GM19025 (cell line): ENCODE data around the gene SGF29.
"Not testable (repeated sequence)": the region's sequence is repeated elsewhere in the genome, so short reads cannot be mapped to it uniquely, and the experiment has no call there.

Source experiments
- ATAC-seq: cut with Tn5 transposase; IDR thresholded peaks from one replicate; pipeline ENCODE4 v1.9.1; 2021; ENCODE audit warnings: mild to moderate bottlenecking, low read depth, moderate library complexity; ENCODE audit not compliant: unreplicated experiment

Gene SGF29

GRCh38 chr16:28562199-28562598, 8.5 kb downstream of the SGF29 start:
- ATAC-seq, result no peak

GRCh38 chr16:28563218-28563617, 9.5 kb downstream of the SGF29 start:
- ATAC-seq, result no peak

- not testable (repeated sequence) for ATAC-seq
Measured at GRCh38 chr16:28566233-28566925, 12.7 kb downstream of the SGF29 start.

- no peak for ATAC-seq
Measured at GRCh38 chr16:28567292-28567691, 13.6 kb downstream of the SGF29 start.

- ATAC-seq, result no peak
Measured at GRCh38 chr16:28569021-28569420, 15.3 kb downstream of the SGF29 start.

- no peak for ATAC-seq
Measured at GRCh38 chr16:28569968-28570752, 16.4 kb downstream of the SGF29 start.

GRCh38 chr16:28572696-28573510, 19.2 kb downstream of the SGF29 start:
- ATAC-seq, result no peak

- no peak for ATAC-seq
Measured at GRCh38 chr16:28573738-28574718, 20.3 kb downstream of the SGF29 start.

- no peak for ATAC-seq
Measured at GRCh38 chr16:28574925-28575324, 21.2 kb downstream of the SGF29 start.

- ATAC-seq, result no peak
Measured at GRCh38 chr16:28575446-28576109, 21.9 kb downstream of the SGF29 start.

GRCh38 chr16:28580726-28581315, 27.1 kb downstream of the SGF29 start:
- ATAC-seq, result no peak

- ATAC-seq, result no peak
Measured at GRCh38 chr16:28585674-28586073, 32.0 kb downstream of the SGF29 start.

GRCh38 chr16:28586466-28586865, 32.7 kb downstream of the SGF29 start:
- ATAC-seq, result no peak

- no peak for ATAC-seq
Measured at GRCh38 chr16:28587386-28587785, 33.7 kb downstream of the SGF29 start.

- ATAC-seq, result no peak
Measured at GRCh38 chr16:28589069-28589468, 35.3 kb downstream of the SGF29 start.

- no peak for ATAC-seq
Measured at GRCh38 chr16:28589930-28590329, 36.2 kb downstream of the SGF29 start.

- no peak for ATAC-seq
Measured at GRCh38 chr16:28590384-28591340, 36.9 kb downstream of the SGF29 start.

GRCh38 chr16:28591355-28591754, 37.6 kb downstream of the SGF29 start:
- no peak for ATAC-seq
